MM.1S (cell line): ENCODE measurements around the gene B4GALT5.

Source experiments
- DNase-seq: peaks from one replicate; pipeline ENCODE4 v3.0.0-alpha.2; 2015
- H2AFZ ChIP-seq: fragments of 300-600 bp; sonication (generic); 2 replicates; pipeline ENCODE4 v1.6.0; 2016; ENCODE audit warnings: antibody characterized with exemption, low read length
- H3F3A ChIP-seq: fragments of 300-600 bp; sonication (generic); 2 replicates; pipeline ENCODE4 v1.6.1; 2016; ENCODE audit warnings: mild to moderate bottlenecking, antibody characterized with exemption, low read length, moderate library complexity, mixed read lengths; ENCODE audit not compliant: insufficient read depth
- H3K27ac ChIP-seq: fragments of 300-600 bp; sonication (generic); 2 replicates; pipeline ENCODE4 v1.5.1; 2016; ENCODE audit warnings: mild to moderate bottlenecking, low read length
- H3K27me3 ChIP-seq: fragments of 300-600 bp; sonication (generic); replicated peaks from 2 replicates; pipeline ENCODE4 v1.6.0; 2016; ENCODE audit warnings: low read length; ENCODE audit not compliant: insufficient read depth
- H3K36me3 ChIP-seq: fragments of 300-600 bp; sonication (generic); replicated peaks from 2 replicates; pipeline ENCODE4 v1.6.1; 2016; ENCODE audit warnings: mild to moderate bottlenecking, low read length, mixed read lengths; ENCODE audit not compliant: insufficient read depth
- H3K4me1 ChIP-seq: fragments of 300-600 bp; sonication (generic); 2 replicates; pipeline ENCODE4 v1.6.1; 2016; ENCODE audit warnings: low read length, mixed read lengths
- H3K4me2 ChIP-seq: fragments of 300-600 bp; sonication (generic); 2 replicates; pipeline ENCODE4 v1.6.0; 2016; ENCODE audit warnings: low read depth, low read length
- H3K4me3 ChIP-seq: fragments of 300-600 bp; sonication (generic); 2 replicates; pipeline ENCODE4 v1.5.1; 2016; ENCODE audit warnings: low read length, mixed read lengths
- H3K79me2 ChIP-seq: fragments of 300-600 bp; sonication (generic); 2 replicates; pipeline ENCODE4 v1.6.1; 2016; ENCODE audit warnings: mixed run types, low read length, mixed read lengths
- H3K9ac ChIP-seq: fragments of 300-600 bp; sonication (generic); 2 replicates; pipeline ENCODE4 v1.6.1; 2016; ENCODE audit warnings: low read length, mixed read lengths
- H3K9me2 ChIP-seq: fragments of 300-600 bp; sonication (generic); replicated peaks from 2 replicates; pipeline ENCODE4 v1.6.1; 2016; ENCODE audit warnings: mild to moderate bottlenecking, low read length, mixed read lengths; ENCODE audit not compliant: insufficient read depth
- H3K9me3 ChIP-seq: fragments of 300-600 bp; sonication (generic); replicated peaks from 2 replicates; pipeline ENCODE4 v1.6.1; 2016; ENCODE audit warnings: mild to moderate bottlenecking, low read length, mixed read lengths; ENCODE audit not compliant: insufficient read depth
- H4K20me1 ChIP-seq: fragments of 300-600 bp; sonication (generic); 2 replicates; pipeline ENCODE4 v1.6.1; 2016; ENCODE audit warnings: mild to moderate bottlenecking, low read length, moderate library complexity, mixed read lengths; ENCODE audit not compliant: insufficient read depth
- CTCF ChIP-seq: fragments of 300-600 bp; sonication (generic); IDR thresholded peaks from 2 replicates; pipeline ENCODE4 v1.5.1; 2016; ENCODE audit warnings: antibody characterized with exemption, low read length, mixed read lengths
- EZH2 ChIP-seq: fragments of 300-600 bp; sonication (generic); optimal IDR thresholded peaks from 2 replicates; pipeline ENCODE3; 2017; ENCODE audit warnings: low read depth, mild to moderate bottlenecking, antibody characterized with exemption, low read length, mixed read lengths
- EZH2phosphoT487 ChIP-seq: fragments of 300-600 bp; sonication (generic); IDR thresholded peaks from 2 replicates; pipeline ENCODE4 v1.6.1; 2018; ENCODE audit warnings: antibody characterized with exemption, low read length

The B4GALT5 gene

GRCh38 chr20:49657118-49657901 lies 56.4 kb downstream of the B4GALT5 start:
- peaks cover 5% of the 10 kb centered on the region; the same call in 1 of the 2 replicates for H3K36me3 ChIP-seq
- H3K9ac ChIP-seq: no peak overlapping the region
- no peaks in the 10 kb centered on the region for H3K27me3 ChIP-seq
- no peak for TF ChIP-seq CTCF
- TF ChIP-seq EZH2phosphoT487: no peak
- no peak for TF ChIP-seq EZH2
- no peak overlapping the region for H3K4me3 ChIP-seq
- no peaks in the 10 kb centered on the region for H4K20me1 ChIP-seq
- no peak overlapping the region for H2AFZ ChIP-seq
- DNase-seq: no peak
- no peaks in the 10 kb centered on the region for H3K9me3 ChIP-seq
- H3K9me2 ChIP-seq: no peaks in the 10 kb centered on the region
- H3K27ac ChIP-seq: no peak overlapping the region
- peaks cover 21% of the 10 kb centered on the region for H3K4me1 ChIP-seq
- no peak overlapping the region for H3K4me2 ChIP-seq
- peaks cover 50% of the 10 kb centered on the region for H3K79me2 ChIP-seq
- H3F3A ChIP-seq: peaks cover 2% of the 10 kb centered on the region; the same call in 1 of the 2 replicates

- H3K9me2 ChIP-seq: no peaks in the 10 kb centered on the region
- H3K4me1 ChIP-seq: peaks cover 12% of the 10 kb centered on the region
- TF ChIP-seq EZH2 (no peak), CTCF (no peak), EZH2phosphoT487 (no peak)
- no peak overlapping the region for H3K4me3 ChIP-seq
- H3K9me3 ChIP-seq: no peaks in the 10 kb centered on the region
- H3K9ac ChIP-seq: no peak overlapping the region
- no peaks in the 10 kb centered on the region for H3K27me3 ChIP-seq
- peaks cover 41% of the 10 kb centered on the region for H3K79me2 ChIP-seq
- no peak overlapping the region for H2AFZ ChIP-seq
- H3K27ac ChIP-seq: no peak overlapping the region
- no peak for DNase-seq
- H3K4me2 ChIP-seq: no peak overlapping the region
- H3K36me3 ChIP-seq: peaks cover 5% of the 10 kb centered on the region; the same call in 1 of the 2 replicates
- no peaks in the 10 kb centered on the region for H4K20me1 ChIP-seq
- H3F3A ChIP-seq: peaks cover 2% of the 10 kb centered on the region; the same call in 1 of the 2 replicates
Measured at GRCh38 chr20:49656304-49656703, 57.4 kb downstream of the B4GALT5 start.

GRCh38 chr20:49653925-49654434 lies 59.7 kb downstream of the B4GALT5 start:
- no peaks in the 10 kb centered on the region for H3F3A ChIP-seq

More at GRCh38 chr20:49653925-49654434, 59.7 kb downstream of the B4GALT5 start:
- no peaks in the 10 kb centered on the region for H4K20me1 ChIP-seq
- H3K4me2 ChIP-seq: no peak overlapping the region
- H3K9me2 ChIP-seq: no peaks in the 10 kb centered on the region
- peaks cover 6% of the 10 kb centered on the region for H3K4me1 ChIP-seq
- no peak overlapping the region for H3K4me3 ChIP-seq
- H3K9ac ChIP-seq: no peak overlapping the region
- peaks cover 5% of the 10 kb centered on the region; the same call in 1 of the 2 replicates for H3K36me3 ChIP-seq
- no peak overlapping the region for H2AFZ ChIP-seq
- H3K9me3 ChIP-seq: no peaks in the 10 kb centered on the region
- no peaks in the 10 kb centered on the region for H3K27me3 ChIP-seq
- TF ChIP-seq EZH2phosphoT487 (no peak), CTCF (no peak), EZH2 (no peak)
- H3K27ac ChIP-seq: no peak overlapping the region
- no peak for DNase-seq
- H3K79me2 ChIP-seq: peaks cover 21% of the 10 kb centered on the region
